GM19324 (cell line): ENCODE measurements around the gene ZNF791.
"Not testable (repeated sequence)": the region's sequence is repeated elsewhere in the genome, so short reads cannot be mapped to it uniquely, and the experiment has no call there.

Source experiments
- ATAC-seq: cut with Tn5 transposase; IDR thresholded peaks from one replicate; pipeline ENCODE4 v1.9.1; 2021; ENCODE audit warnings: mild to moderate bottlenecking, moderate library complexity; ENCODE audit not compliant: unreplicated experiment, low FRiP score

ZNF791 gene

DNA sequence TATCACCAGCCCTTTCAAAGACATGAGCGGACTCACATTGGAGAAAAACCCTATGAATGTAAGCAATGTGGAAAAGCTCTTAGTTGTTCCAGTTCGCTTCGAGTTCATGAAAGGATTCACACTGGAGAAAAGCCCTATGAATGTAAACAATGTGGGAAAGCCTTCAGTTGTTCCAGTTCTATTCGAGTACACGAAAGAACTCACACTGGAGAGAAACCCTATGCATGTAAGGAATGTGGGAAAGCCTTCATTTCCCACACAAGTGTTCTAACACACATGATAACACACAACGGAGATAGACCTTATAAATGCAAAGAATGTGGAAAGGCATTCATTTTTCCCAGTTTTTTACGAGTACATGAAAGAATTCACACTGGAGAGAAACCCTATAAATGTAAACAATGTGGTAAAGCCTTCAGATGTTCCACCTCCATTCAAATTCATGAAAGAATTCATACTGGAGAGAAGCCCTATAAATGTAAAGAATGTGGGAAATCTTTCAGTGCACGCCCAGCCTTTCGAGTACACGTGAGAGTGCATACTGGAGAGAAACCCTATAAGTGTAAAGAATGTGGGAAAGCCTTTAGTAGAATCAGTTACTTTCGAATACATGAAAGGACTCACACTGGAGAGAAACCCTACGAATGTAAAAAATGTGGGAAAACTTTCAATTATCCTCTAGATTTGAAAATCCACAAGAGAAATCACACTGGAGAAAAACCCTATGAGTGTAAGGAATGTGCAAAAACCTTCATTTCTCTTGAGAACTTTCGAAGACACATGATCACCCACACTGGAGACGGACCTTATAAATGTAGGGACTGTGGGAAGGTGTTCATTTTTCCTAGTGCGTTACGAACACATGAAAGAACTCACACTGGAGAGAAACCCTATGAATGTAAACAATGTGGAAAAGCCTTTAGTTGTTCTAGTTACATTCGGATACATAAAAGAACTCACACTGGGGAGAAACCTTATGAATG lies 17.6 kb downstream of the ZNF791 start:
- ATAC-seq, result no peak

DNA sequence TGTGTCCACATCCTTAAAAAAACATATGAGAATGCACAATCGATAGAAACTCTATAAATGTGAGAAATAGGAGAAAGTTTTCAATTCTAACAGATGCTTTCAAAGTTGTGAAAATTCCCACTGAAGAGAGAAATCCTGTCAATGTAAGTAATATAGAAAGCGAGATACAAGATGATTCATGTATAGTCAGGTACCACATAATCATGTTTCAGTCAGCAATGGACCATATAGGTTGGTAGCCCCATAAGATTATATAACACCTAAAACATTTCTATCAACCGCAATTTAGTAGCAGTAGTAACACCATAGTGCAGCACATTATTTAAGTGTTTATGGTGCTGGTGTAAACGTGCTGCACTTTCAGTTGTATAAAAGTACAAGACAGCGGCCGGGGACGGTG lies 18.5 kb downstream of the ZNF791 start:
- no peak for ATAC-seq

DNA sequence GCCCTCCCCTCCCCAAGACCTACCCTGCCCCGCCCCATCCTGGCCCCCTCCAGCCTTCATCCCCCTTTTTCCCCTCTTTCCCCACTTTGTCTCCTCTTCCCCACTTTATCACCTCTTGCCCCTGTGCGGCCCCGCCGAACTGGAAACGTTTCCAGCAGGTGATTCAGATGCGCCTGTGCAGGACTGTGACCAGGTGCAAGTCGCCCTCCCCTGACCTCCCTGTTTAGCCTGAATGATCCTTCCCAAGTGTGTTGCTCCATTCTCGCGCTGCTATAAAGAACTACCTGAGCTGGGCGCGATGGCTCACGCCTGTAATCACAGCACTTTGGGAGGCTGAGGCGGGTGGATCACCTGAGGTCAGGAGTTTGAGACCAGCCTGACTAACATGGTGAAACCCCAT lies 25.9 kb downstream of the ZNF791 start:
- ATAC-seq, result no peak

DNA sequence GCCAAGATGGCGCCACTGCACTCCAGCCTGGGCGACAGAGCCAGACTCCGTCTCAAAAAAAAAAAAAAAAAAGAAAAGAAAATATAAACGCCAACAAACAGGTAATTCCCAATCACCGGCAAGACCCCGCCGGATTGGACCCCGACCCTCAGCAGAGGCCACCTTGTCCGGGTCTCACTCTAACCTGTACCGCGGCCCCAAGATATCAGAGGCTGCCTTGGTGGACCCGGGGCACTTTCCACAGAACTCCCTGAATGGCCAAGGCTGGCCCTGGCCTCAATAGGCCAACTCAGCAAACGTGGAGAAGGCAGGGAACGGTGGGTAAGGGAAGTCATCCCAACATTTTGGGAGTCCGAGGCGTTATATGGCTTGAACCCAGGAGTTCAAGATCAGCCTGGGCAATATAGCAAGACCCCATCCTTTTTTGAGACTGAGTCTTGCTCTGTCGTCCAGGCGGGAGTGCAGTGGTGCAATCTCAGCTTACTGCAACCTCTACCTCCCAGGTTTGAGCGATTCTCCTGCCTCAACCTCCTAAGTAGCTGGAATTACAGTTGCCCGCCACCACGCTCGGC lies 28.0 kb downstream of the ZNF791 start:
- no peak for ATAC-seq

DNA sequence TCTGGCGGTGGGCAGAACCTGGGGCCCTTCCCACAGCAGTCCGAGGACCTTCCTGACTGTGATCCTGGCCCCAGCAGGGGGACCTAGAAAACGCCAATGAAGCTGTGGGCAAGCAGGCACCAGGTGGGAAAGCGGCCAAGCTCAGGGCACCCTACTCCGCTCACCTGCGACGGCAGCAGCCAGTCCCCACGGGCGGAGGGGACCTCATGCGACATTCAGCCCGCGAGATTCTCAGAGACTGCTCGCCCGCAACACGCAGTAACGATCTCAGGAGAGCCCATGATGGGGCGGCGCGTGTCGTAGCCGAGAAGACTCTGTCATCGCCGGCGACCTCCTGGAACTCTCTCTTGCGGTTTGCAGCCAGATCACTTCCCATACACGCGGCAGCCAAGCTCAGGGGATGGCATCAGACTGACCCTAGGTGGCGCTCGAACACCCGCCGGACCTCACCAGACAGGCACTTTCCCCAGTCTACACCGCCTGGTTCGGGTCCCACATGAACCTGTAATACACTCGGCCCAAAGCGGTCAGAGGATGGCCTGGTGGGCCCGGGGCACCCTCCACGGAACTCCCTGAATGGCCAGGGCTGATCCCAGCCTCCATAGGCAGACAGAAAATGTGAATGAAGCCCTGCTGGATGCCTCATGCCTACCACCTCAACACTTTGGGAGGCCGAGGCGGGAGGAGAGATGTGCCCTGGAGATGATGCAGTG lies 29.3 kb downstream of the ZNF791 start:
- ATAC-seq, result no peak

DNA sequence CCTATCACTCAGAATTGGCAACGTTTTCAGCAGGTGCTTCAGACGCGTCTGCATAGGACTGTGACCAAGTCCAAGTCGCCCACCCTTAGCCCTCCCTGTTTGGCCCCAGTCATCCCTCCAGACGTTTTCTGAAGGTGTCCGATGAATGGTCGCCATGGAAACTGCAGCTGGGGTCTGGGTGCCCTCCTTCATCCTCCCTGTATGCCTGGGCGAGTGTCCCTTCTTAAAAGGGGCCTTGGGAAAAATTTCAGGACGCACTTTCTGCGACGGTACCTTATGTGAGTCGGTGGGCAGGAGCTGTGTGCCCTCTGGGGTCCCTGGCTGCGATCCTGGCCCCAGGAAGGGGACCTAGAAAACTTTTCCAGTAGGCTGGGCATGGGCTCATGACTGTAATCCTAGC lies 30.7 kb downstream of the ZNF791 start:
- no peak for ATAC-seq

DNA sequence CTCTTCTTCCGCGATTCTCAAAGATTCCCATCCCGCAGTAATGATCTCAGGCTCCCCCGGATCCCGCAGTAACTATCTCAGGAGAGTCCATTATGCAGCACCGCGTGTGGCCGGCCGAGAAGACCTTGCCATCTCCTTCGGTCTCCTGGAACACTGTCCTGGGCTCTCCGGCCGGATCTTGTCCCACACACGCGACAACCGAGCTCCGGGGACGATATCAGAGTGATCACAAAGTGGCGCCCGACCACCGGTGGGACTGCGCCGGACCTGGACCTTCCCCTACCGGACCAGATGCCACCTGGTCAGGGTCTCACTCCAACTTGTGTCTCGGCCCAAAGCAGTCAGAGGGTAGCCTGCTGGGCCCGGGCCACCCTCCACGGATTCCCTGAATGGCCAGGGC lies 31.8 kb downstream of the ZNF791 start:
- ATAC-seq, result no peak

DNA sequence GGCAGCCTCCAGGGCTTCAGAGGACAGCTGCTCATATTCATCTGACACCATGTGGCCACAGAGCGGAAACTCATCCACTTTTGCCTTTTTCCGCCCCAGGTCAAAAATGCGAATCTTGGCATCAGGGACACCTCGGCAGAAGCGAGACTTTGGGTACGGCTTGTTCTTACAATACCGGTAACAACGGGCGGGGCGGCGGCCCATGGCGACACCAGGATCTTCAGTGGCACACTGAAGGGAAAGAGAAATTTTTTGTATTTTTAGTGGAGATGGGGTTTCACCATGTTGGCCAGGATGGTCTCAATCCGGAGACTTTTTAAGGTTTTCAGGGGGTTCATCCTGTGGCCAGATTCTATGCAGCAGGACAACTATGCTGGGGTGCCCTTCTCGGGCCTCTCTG lies 33.0 kb downstream of the ZNF791 start:
- not testable (repeated sequence) for ATAC-seq

DNA sequence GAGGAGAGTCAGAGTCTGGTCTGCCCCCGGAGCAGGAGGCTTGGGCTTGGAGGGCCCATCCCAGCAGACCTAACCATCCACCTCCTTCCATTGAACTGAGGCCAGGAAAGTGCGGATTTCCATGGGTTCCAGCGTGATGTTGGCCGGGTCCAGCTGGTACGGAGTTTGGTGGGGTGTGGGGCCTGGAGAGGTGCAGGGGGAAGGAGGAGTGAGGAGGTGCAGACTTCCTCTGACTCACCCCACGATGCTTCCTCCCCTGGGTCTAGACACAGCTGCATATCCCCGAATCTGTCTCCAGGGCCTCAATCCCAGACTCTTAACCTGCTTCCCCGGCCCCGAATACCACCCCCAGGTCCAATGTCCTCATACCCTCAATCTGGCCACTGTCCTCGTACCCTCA lies 35.8 kb downstream of the ZNF791 start:
- no peak for ATAC-seq

DNA sequence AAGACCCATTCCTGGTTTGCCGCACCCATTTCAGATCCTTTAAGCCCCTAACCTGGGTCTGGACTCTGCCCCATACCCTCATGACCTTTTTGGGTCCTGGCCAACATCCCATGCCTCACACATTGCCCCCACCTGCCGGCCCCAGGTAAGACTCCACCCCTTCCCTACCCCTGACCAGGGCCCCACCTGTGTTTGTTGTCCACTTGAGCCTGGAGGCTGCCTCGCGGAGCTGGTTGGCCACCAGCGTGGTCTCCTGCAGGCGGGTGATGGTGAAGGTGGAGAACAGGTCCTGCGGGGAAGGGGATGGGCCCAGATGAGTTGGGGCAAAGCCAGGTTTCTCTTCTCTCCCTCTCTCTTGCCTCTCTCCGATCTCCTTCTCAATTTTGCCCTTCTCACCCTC lies 36.3 kb downstream of the ZNF791 start:
- no peak for ATAC-seq

DNA sequence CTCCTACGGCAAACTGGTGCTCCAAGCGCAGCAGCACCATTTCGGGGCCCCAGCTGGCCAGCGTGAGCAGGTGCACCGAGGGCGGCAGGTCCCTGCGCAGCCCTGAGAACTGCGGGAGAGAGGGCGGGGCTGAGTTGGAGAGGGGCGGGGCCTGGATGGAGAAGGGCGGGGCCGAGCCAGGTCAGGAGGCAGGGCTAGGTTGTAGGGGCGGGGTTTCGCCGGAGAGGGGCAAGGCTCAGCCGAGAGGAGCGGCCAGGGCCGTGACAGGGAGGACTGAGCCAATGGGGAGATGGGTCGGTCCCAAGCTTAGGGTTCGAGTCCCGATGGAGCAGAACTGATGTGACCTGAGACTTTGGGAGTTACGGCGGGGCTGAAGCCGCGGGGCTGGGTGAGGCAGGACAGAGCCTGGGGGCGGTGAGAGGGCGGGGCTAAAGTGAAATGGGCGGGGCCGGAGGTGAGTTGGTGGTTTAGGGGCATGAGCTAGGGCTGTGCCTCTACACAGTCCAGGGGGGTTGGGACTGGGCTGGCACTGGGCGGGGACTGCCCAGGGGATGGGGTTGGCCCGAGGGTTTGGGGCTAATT lies 36.9 kb downstream of the ZNF791 start:
- no peak for ATAC-seq

DNA sequence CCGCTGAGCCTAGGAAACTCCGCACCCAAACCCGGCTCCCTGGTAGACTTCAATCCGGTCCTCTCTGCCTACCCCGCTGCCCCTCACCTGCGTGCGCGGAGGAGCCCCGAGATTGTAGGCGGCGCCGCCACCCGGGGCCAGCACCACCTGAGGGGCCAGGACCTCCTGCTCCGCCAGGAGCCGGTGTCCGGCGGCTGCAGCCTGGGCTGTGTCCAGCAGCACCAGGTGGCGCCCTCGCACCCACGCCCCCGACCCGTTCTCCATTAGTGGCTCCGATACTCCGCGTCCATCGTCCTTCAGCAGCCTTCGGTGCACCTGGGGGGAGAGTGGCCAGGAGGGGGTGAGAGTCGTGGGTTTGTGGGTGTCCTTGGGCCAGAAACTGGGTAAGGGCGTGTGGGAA lies 37.4 kb downstream of the ZNF791 start:
- no peak for ATAC-seq

DNA sequence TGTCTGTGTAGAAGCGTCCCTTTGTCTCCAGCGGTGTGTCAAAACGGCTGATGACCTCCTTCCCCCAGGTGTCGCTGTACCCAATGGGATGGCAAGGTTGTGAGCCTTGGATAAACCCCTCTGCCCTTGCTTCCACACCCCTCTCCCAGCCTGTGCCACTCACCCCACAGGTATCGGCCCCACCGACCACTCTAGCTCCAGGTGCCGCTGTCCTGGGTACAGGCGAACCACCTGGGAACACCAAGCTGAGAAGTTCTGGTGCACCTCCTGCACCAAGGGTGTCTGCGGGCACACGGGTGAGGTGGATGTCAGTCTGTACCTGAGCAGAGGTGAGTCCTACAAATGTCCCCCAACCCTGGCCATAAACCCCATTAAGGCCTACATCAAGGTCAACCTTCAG lies 39.2 kb downstream of the ZNF791 start:
- ATAC-seq, result no peak

DNA sequence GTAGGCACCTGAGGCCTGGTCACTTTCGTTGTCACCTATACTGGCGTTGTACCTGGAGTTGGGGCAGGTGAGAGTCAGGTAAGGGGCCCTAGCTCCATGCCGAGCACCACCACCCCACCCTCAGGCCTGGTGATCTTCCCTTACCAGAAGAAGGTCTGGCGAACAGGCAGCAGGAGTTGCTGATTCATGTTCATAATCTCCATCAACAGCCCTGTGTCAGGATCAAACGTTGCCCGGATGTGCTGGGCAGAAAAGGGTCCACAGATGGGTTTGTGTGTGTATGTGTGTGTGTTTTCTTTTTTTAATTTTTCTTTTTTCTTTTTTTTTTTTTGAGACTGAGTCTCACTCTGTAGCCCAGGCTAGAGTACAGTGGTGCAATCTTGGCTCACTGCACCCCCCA lies 41.5 kb downstream of the ZNF791 start:
- no peak for ATAC-seq

DNA sequence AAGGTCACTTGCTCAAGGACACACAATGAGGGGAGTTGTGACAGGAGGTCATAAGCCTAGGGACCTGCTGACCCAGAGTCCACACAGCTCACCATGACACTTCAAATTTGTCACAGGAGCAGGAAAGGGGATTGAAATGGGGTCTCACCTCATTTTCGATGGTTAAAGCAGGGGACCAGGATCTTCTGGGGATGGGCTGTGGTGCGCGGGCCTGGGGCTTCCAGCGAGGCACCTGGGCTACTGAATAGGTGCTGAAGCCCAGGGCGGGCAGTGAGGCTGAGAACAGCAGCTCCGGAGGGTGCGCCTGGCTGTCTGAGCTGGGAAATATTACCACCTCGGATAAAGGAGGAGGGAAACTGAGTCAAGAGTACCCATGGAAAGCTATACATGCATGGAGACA lies 44.8 kb downstream of the ZNF791 start:
- ATAC-seq, result no peak

DNA sequence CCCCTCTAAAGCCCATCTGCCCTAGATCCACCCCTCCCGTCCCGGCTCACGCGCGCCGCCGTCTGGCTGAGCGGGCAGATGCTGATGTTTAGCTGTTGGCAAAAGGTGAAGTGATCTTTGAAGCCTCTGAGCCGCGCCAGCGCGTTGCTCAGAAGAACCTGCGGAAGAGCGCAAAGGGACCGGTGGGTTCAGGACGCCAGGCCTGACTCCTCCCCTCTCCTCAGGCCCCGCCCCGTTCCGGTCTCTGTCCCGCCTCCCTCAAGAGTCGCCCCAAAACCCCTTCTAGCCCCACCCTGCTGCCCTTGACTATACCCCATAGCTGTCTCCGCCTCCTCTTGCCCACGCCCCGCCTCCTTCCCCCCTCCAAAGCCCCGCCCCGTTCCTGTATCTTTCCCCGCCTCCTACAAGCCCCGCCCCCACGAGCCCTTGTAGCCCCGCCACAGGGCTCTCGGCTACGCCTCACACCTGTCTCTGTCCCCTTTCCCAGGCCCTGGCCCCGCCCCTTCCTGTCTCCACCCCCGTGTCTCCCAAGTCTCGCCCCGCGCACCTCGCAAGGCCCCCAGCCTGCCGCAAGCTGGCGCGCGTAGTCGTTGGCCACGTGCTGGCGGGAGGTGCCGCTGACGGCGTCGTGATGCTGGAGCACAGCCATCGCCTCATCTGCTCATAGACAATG lies 46.3 kb downstream of the ZNF791 start:
- no peak for ATAC-seq

DNA sequence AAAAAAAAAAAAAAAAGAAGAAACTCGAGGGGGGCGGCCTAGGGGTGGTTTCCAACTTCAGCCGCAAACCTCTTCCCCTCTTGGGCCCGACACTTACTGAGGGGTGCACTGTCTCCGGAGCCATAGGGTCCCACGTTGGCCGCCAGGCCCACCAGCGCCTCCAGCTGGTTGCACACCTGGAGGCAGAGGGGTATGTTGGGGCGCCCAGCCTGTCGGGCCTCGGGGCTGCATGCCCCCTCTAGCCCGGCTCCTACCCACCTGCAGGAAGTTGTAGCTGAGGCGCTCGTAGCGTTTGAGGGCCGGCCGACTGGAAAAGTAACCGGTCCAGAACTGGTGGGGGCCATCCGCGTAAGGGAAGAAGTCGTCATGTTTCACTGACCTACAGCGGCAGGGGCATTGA lies 47.2 kb downstream of the ZNF791 start:
- ATAC-seq, result no peak

DNA sequence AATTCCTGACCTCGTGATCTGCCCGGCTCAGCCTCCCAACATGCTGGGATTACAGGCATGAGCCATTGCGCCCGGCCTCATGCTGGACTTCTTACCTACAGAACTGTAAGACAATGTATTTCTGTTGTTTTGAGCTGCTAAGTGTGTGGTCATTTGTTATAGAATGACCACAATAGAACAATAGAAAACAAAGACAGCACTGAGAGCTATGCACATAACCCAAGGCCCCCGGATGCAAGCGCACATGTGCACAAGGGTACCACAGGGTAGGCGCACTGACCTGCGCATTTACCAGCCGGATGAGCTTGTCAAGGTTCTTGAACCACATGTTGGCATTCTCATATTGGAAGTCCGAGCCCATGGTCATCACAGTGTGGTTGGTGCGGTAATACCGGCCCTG lies 50.3 kb downstream of the ZNF791 start:
- no peak for ATAC-seq

DNA sequence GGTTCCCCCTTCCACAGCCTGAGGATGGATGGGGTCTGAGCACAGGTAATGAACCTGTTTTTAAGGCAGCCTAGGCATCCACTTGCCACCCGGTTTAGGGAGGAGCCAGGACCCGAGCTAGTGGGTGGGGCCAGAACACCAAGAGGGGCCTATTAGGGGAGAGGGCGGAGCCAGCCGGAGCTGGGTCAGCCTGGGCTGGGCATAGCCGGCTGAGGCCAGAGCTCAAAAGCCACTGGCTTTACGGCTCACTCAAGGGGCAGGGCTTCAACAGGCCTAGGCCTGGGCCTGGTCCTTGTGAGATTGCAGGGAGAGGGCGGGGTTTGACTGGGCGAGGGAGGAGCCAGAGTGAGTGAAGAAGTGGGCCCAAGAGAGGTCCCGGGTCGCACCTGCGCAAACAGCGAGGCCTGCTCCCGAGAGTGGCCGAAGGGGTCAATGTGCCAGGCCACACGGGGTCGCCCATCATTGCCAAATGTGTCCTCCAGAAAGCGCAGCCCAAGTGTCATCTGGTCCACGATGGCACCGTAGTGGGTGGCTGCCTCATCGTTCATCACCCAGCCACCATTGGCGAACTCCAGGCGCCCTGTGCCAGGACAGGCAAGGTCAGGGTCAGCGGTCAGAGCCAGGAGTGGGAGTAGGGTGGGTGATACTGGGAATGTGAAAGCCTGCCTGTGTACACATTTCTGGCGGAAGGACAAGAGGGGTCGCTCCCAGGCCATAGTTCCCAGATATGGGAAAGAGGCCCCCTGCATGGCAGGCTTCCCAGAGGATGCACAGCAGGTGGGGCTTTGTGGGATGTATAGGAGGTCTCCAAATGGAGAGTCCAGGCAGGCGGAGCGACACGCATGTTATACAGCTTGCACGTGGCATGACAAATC lies 53.9 kb downstream of the ZNF791 start:
- ATAC-seq, result no peak

DNA sequence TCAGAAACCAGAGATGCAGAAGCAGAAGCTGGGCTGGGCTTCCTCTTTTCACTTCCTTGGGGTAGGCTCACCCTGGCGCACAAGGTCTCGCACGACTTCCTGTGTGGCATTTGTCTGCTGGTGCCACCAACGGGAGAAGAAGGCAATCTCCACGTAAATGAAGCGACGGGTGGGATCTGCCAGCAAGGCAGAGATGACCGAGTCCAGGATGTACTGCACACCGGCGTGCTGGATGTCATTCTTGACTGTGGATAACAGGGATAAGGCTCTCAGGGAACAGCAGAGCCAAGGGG lies 54.5 kb downstream of the ZNF791 start:
- no peak for ATAC-seq
